ENCODE results near the gene SRD5A2.
A peak's percentile ranks its signal among the peaks of the same experiment; 100 is the strongest.

Gene SRD5A2, protein sequence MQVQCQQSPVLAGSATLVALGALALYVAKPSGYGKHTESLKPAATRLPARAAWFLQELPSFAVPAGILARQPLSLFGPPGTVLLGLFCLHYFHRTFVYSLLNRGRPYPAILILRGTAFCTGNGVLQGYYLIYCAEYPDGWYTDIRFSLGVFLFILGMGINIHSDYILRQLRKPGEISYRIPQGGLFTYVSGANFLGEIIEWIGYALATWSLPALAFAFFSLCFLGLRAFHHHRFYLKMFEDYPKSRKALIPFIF

DNA sequence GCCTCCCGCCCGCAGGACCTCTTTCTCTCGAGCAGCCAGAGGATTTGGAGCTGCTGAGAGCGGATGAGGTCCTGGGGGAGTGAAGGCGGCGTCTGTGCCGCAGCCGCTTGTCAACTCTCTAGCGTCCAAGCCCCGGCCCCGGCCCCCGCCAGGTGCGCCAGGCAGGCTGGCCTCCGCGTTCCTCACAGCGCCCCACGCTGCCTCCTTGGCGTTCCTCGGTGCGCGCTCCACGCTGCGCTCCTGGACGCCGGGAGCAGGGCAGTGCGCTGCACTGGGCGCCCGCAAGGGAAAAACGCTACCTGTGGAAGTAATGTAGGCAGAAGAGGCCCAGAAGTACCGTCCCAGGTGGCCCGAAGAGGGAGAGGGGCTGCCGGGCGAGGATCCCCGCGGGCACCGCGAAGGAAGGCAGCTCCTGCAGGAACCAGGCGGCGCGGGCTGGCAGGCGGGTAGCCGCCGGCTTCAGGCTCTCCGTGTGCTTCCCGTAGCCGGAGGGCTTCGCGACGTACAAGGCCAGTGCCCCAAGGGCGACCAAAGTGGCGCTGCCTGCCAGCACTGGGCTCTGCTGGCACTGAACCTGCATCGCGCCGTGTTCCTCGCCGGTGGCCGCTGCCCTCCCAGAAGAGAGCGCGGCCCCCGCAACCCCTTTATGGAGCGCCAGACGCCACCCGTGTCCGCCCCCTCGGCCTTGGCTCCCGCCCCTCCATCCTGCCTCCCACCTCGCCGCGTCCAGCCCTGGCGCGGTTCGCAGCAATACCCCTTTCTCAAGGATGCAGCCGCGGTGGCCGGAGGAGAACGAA lies at the start of gene SRD5A2:
Gene SRD5A2 (minus strand): TSS at position 618 of the 797 bp plus-strand sequence. CDS start 38 bp downstream, at position 580.
- Mint-ChIP-seq H3K4me1 (ENCODE audit: low read depth) (no peaks in the 10 kb centered on the region), H3K9me3 (peaks cover 8% of the 10 kb centered on the region), H3K27ac (peak within 1 kb of the TSS; percentile 29), H3K4me3 (no peak within 1 kb of the TSS), H3K36me3 (ENCODE audit: low read depth) (peaks cover 1% of the 10 kb centered on the region), H3K27me3 (ENCODE audit: low read depth) (peaks cover 35% of the 10 kb centered on the region)

DNA sequence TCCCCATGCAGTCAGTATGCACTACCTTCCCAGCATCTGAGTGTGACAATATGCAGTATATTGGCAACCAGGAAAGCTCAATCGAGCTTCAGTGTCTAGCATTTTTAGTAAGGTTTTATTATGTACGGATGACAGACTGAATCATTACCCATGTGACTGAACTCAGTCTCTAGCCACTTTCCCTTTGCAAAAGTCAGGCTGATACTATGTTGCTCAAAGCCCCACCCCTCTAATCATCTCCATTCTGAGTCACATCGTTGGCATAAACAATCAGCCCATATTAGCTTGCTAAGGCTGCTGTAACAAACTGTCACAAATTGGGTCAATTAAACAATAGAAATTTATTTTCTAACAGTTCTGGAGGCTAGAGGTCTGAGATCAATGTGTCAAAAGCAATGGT lies 25.8 kb upstream of the SRD5A2 start:
- Mint-ChIP-seq H3K27ac (no peak overlapping the region), H3K4me1 (ENCODE audit: low read depth) (no peaks in the 10 kb centered on the region), H3K9me3 (peaks cover 11% of the 10 kb centered on the region), H3K27me3 (ENCODE audit: low read depth) (no peaks in the 10 kb centered on the region), H3K36me3 (ENCODE audit: low read depth) (no peaks in the 10 kb centered on the region), H3K4me3 (no peak overlapping the region)

DNA sequence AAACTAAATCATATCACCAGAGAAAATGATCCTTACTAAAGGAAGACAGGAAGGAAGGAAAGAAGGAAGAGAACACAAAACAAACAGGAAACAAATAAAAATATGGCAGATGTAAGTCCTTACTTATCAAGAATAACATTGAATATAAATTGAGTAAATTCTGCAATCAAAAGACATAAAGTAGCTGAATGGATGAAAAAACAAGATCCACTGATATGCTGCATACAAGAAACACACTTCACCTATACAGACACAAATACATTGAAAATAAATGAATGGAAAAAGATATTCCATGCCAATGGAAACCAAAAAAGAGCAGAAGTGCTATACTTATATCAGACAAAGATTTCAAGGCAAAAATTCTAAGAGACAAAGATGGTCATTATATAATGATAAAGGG lies 18.0 kb upstream of the SRD5A2 start:
- H3K9me3 Mint-ChIP-seq = peaks cover 33% of the 10 kb centered on the region
- no peaks in the 10 kb centered on the region for H3K27me3 Mint-ChIP-seq (ENCODE audit: low read depth)
- no peaks in the 10 kb centered on the region for H3K4me1 Mint-ChIP-seq (ENCODE audit: low read depth)
- no peak overlapping the region for H3K27ac Mint-ChIP-seq
- H3K4me3 Mint-ChIP-seq = no peak overlapping the region
- no peaks in the 10 kb centered on the region for H3K36me3 Mint-ChIP-seq (ENCODE audit: low read depth)

DNA sequence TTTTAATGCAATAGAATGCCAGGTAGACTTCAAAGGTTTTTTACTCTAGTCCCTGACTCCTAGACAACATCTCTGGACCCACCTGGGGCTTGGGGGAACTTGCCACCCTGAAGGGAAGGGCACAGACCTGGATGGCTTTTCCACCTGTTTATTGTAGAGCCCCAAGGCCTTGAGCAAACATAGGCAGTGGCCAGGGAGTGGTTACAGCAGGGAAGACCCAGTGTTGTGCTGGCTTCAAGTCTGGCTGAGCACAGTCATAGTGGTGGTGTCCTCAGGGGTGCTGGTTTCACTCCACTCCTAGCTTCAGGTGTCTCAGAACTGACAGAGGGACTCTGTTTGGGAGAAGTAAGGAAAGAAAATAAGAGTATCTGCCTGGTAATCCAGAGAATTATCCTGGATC lies 5.5 kb upstream of the SRD5A2 start:
- H3K36me3 Mint-ChIP-seq (ENCODE audit: low read depth) = no peaks in the 10 kb centered on the region
- H3K9me3 Mint-ChIP-seq = peaks cover 6% of the 10 kb centered on the region
- no peak overlapping the region for H3K27ac Mint-ChIP-seq
- no peaks in the 10 kb centered on the region for H3K4me1 Mint-ChIP-seq (ENCODE audit: low read depth)
- peaks cover 21% of the 10 kb centered on the region for H3K27me3 Mint-ChIP-seq (ENCODE audit: low read depth)
- no peak overlapping the region for H3K4me3 Mint-ChIP-seq

DNA sequence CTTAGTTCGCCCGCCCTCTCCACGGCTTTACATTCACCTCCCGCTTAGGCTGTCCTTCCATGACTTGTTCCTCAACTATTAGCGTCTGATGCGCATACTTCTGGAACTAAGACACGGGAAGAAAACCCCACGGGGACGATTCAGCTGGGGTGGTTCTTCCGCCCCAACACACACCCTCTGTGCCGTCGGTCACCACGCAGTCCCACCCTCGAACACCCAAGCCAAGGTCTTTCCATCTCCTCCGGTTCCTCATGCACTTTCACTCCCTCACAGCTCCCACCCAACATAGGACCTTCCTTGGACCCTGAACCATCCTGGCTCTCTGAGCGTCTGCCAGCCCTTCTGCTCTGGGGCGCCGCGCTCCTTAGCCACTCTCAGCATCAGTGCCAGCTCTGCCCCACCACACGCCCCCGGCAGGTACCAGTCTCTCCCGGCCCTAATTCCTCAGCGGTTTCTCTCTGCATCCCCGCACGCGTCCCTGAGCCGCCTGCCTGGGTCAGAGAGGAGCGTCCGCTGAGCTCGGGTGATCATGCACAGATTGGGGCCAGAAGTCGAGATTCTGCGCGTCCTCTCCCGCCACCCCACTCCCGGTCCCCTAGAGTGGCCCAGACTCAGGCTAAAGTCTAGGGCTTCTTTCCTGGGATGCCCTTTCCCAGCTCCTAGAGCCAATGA lies 522 bp upstream of the SRD5A2 start:
- no peaks in the 10 kb centered on the region for H3K4me1 Mint-ChIP-seq (ENCODE audit: low read depth)
- H3K27ac Mint-ChIP-seq = peak overlapping the region; percentile 29
- peaks cover 35% of the 10 kb centered on the region for H3K27me3 Mint-ChIP-seq (ENCODE audit: low read depth)
- H3K4me3 Mint-ChIP-seq = no peak overlapping the region
- peaks cover 5% of the 10 kb centered on the region for H3K9me3 Mint-ChIP-seq
- H3K36me3 Mint-ChIP-seq (ENCODE audit: low read depth) = peaks cover 1% of the 10 kb centered on the region

DNA sequence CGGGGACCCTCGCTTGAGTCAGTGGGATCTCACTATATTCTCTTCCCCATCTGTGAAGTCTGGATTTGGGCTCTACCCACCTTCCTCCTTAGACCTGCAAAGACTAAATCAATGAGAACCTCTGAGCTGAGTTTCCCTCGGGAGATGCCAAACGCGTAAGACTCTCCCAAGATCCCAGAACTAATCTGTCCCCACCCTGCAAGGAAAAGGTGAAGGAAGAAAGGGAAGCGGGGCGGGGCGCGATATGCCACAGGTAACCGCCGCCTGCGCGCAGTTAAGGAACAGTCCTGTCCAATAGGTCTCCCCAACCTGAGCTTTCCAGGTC lies 780 bp downstream of the SRD5A2 start:
- Mint-ChIP-seq H3K4me3 (no peak overlapping the region), H3K27me3 (ENCODE audit: low read depth) (peaks cover 35% of the 10 kb centered on the region), H3K4me1 (ENCODE audit: low read depth) (no peaks in the 10 kb centered on the region), H3K9me3 (peaks cover 8% of the 10 kb centered on the region), H3K36me3 (ENCODE audit: low read depth) (peaks cover 1% of the 10 kb centered on the region), H3K27ac (no peak overlapping the region)

DNA sequence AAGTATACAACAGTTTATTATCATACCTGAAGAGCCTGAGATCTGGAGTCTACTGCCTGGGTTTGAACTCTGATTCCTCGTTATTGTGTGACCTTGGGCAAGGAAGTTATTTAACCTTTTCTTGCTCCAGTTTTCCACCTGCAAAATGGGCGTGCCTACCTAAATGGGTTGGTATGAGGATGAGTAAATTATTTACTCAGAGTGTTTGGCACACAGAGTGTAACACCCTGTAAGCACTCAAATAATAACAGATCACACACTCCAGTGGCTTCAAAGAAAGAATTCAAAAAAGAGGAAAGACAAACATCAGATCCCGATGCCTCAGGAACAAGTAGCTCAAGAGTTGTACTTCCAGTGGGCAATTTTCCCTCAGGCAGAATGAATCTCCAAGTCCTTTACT lies 2.4 kb downstream of the SRD5A2 start:
- peaks cover 1% of the 10 kb centered on the region for H3K36me3 Mint-ChIP-seq (ENCODE audit: low read depth)
- peaks cover 35% of the 10 kb centered on the region for H3K27me3 Mint-ChIP-seq (ENCODE audit: low read depth)
- H3K4me1 Mint-ChIP-seq (ENCODE audit: low read depth) = no peaks in the 10 kb centered on the region
- H3K27ac Mint-ChIP-seq = no peak overlapping the region
- peaks cover 8% of the 10 kb centered on the region for H3K9me3 Mint-ChIP-seq
- no peak overlapping the region for H3K4me3 Mint-ChIP-seq

DNA sequence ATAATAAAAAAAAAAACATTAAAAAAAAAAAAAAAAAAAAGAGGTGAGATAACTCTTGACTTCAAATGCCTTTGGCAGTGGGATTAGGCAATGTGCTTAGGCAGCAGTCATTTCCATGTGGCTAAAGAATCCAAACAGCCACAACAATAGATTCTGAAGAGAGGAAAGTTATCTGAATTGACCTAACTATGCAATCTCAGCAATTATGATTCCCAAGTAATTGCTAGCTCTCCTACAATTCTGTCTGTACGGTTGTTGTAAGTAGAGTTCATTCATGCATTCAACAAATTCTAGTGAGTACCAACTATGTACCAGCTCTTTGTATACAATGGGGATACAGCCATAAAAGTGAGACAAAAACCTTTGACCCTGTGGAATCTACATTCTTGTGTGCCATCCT lies 3.6 kb downstream of the SRD5A2 start:
- H3K36me3 Mint-ChIP-seq (ENCODE audit: low read depth) = peaks cover 1% of the 10 kb centered on the region
- H3K9me3 Mint-ChIP-seq = peaks cover 8% of the 10 kb centered on the region
- H3K27ac Mint-ChIP-seq = no peak overlapping the region
- H3K4me3 Mint-ChIP-seq = no peak overlapping the region
- no peaks in the 10 kb centered on the region for H3K4me1 Mint-ChIP-seq (ENCODE audit: low read depth)
- H3K27me3 Mint-ChIP-seq (ENCODE audit: low read depth) = peaks cover 24% of the 10 kb centered on the region

DNA sequence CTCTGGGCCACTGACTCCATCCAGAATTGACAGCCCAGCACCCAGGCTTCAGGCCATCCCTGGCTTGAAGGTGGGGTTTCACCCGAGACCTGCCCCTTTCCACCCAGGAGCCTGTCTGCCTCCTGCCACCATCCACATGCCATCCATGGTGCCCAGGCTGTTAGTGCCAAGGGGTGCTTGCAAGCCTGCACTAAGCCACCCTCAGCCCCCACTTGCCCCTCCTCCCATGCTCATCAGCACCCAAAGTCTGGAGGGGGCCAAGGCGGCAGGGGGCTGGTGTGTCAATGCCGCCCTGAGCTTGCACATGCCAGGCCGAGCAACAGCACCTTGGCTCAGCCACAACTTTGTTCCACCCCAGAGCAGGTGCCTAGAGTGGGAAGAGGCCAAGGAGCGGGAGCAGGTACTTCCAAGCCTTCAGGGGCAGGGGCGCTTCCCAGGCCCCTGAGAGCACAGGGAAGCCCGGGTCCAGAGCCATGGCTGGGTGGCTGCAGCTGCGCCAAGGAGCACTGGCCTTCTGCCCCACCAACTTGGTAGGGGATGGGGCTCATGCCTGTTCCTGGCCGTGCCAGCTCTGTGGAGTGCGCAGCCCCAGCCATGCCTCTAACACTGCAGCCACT lies 12.0 kb downstream of the SRD5A2 start:
- Mint-ChIP-seq H3K36me3 (ENCODE audit: low read depth) (no peaks in the 10 kb centered on the region), H3K4me3 (no peak overlapping the region)

DNA sequence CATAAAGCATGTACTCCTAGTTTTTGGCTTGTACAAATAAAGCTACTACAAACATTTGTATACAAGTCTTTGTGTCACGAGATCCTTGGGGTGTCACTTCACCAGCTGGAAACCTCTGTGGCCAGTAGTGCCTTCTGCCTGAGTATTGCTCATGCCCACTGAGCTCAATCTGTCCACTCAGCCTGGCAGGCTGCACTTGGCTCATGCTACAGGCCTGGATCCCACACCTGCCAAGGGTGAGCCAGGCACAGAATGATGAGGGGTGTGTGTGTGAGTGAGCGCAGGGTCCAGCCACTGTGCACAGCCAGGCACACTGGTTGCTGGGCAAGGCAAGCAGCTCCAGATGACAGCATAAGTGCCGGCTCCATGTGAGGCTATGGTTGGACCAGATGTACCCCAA lies 13.1 kb downstream of the SRD5A2 start:
- no peak overlapping the region for H3K27ac Mint-ChIP-seq
- peaks cover 4% of the 10 kb centered on the region for H3K9me3 Mint-ChIP-seq
- H3K36me3 Mint-ChIP-seq (ENCODE audit: low read depth) = no peaks in the 10 kb centered on the region
- H3K27me3 Mint-ChIP-seq (ENCODE audit: low read depth) = no peaks in the 10 kb centered on the region
- H3K4me3 Mint-ChIP-seq = no peak overlapping the region
- no peaks in the 10 kb centered on the region for H3K4me1 Mint-ChIP-seq (ENCODE audit: low read depth)

More for the DNA sequence above, 12.0 kb downstream of the SRD5A2 start:
- peaks cover 4% of the 10 kb centered on the region for H3K9me3 Mint-ChIP-seq
- no peaks in the 10 kb centered on the region for H3K27me3 Mint-ChIP-seq (ENCODE audit: low read depth)
- H3K27ac Mint-ChIP-seq = no peak overlapping the region
- H3K4me1 Mint-ChIP-seq (ENCODE audit: low read depth) = no peaks in the 10 kb centered on the region

DNA sequence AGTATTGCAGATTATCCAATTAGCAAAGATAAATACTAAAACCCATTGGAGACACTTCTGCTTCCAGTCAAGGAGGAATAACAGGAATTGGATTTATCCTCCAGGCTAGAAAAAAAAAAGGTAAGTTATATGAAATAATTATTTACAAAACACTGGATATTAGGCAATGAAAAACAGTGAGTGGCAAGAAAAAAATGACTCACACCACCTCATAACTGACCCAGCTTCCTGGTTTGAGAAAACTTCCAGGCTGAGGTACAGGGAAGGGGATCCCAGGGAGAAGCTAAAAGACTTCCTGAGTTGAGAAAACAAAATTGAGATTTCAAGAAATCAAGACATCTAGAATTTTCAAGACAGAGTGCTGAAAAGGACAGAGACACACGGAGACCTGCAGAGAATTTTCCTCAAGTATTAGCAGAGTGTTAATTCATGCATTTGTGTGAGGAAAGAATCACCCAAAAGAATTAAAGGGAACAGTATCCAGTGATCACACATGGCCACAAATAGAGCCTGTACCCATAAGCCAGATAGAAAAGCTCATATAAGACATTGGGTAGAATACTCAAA lies 17.4 kb downstream of the SRD5A2 start:
- Mint-ChIP-seq H3K9me3 (no peaks in the 10 kb centered on the region), H3K36me3 (ENCODE audit: low read depth) (no peaks in the 10 kb centered on the region), H3K4me3 (no peak overlapping the region), H3K27ac (no peak overlapping the region), H3K27me3 (ENCODE audit: low read depth) (no peaks in the 10 kb centered on the region), H3K4me1 (ENCODE audit: low read depth) (no peaks in the 10 kb centered on the region)

DNA sequence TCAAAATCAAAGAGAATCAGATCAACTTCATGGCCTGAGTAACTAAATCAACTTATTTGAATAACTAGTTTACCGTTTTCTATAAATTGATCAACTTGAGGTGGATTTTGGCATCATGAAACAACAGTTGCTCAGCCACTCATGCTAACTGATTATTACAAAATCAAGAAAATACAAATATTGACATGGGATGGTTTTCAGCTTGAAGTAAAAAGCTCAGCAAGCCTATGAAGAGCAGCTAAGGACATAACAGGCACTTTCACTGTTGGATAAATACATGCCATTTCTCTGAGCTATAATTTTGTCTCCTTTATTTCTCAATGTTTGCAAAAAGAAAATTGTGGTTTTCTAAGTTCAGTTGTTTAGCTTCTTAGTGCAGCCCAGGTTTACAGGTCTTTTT lies 18.9 kb downstream of the SRD5A2 start:
- no peak overlapping the region for H3K4me3 Mint-ChIP-seq
- no peaks in the 10 kb centered on the region for H3K27me3 Mint-ChIP-seq (ENCODE audit: low read depth)
- H3K4me1 Mint-ChIP-seq (ENCODE audit: low read depth) = no peaks in the 10 kb centered on the region
- no peaks in the 10 kb centered on the region for H3K9me3 Mint-ChIP-seq
- no peak overlapping the region for H3K27ac Mint-ChIP-seq
- no peaks in the 10 kb centered on the region for H3K36me3 Mint-ChIP-seq (ENCODE audit: low read depth)

DNA sequence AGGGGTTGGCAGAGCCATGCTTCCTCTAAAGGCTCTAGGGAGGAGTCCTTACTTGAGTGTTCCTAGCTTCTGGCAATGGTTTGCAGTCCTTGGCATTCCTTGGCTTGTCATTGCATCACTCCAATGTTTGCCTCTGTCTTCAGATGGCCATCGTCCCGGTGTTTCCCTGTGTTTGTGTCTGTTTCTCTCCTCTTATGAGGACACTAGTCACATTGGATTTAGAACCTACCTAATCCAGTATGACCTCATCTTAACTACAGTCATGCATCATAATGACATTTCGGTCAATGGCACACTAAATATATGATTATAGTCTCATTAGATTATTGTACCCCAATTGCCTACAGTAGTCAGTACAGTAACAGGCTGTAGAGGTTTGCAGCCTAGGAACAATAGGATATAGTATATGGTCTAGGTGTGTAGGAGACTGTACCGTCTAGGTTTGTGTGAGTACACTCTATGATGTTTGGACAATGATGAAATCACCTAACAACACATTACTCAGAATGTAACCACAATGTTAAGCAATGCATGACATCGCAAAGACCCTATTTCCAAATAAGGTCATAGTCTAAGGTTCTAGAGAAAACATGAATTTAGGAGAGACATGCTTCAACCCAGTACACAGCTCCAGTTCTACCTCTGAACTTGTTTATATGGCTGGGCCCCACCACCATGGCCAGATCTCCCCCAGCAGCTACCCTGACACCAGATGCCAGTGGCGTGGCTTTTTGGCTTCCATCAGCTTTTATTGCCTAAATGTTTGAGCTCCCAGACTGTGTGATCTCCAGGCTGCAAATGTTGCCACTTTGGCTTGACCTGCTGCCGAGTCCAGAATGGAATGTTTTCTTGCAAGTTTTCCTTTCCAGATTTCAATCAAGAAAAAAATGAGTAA lies 22.1 kb downstream of the SRD5A2 start:
- no peaks in the 10 kb centered on the region for H3K36me3 Mint-ChIP-seq (ENCODE audit: low read depth)
- H3K27ac Mint-ChIP-seq = no peak overlapping the region
- no peaks in the 10 kb centered on the region for H3K4me1 Mint-ChIP-seq (ENCODE audit: low read depth)
- peaks cover 3% of the 10 kb centered on the region for H3K9me3 Mint-ChIP-seq
- H3K4me3 Mint-ChIP-seq = no peak overlapping the region
- no peaks in the 10 kb centered on the region for H3K27me3 Mint-ChIP-seq (ENCODE audit: low read depth)

DNA sequence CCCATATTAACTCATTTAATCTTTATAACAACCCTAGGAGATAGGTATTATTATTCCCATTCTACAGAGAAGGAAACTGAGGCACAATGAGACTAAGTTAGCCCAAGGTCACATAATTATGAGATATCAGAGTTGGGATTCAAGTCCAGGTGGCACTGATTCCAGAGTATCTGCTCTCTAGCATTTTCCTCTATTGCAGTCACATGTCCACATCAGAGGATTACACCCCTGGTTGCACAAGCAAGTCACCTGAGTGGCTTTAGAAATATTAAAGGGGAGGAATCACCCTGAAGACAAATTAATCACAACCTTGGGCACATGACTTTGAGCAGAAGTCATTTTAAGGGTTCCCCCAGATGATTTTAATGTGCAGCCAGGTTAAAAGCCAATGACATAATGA lies 23.8 kb downstream of the SRD5A2 start:
- H3K27me3 Mint-ChIP-seq (ENCODE audit: low read depth) = no peaks in the 10 kb centered on the region
- no peaks in the 10 kb centered on the region for H3K4me1 Mint-ChIP-seq (ENCODE audit: low read depth)
- H3K9me3 Mint-ChIP-seq = peaks cover 3% of the 10 kb centered on the region
- H3K4me3 Mint-ChIP-seq = no peak overlapping the region
- H3K36me3 Mint-ChIP-seq (ENCODE audit: low read depth) = no peaks in the 10 kb centered on the region
- no peak overlapping the region for H3K27ac Mint-ChIP-seq
